Measurements from ENCODE around the gene KRIT1.
"Not testable (repeated sequence)": the region's sequence is repeated elsewhere in the genome, so short reads cannot be mapped to it uniquely, and the experiment has no call there.

Gene KRIT1

GRCh38 chr7:92245487-92246359 is at the start of gene KRIT1, which contains the start of gene ANKIB1:
TSS of gene KRIT1 (minus strand) at chr7:92245914. CDS start at chr7:92242135, 3,779 bp downstream.
TSS of gene ANKIB1 (plus strand) at chr7:92245974. CDS start at chr7:92294979, 49,005 bp downstream.
- DNase-seq = peak; percentile 77

- no peak for DNase-seq
These were observed 49.7 kb upstream of the KRIT1 start for GRCh38 chr7:92295391-92295790.

GRCh38 chr7:92293896-92294590 is 48.3 kb upstream of the KRIT1 start:
- no peak for DNase-seq

- DNase-seq = no peak
These were observed 47.3 kb upstream of the KRIT1 start for GRCh38 chr7:92292981-92293380.

GRCh38 chr7:92289321-92289720 is 43.6 kb upstream of the KRIT1 start:
- DNase-seq = no peak

GRCh38 chr7:92282930-92283329 is 37.2 kb upstream of the KRIT1 start:
- no peak for DNase-seq

GRCh38 chr7:92282221-92282814 is 36.6 kb upstream of the KRIT1 start:
- no peak for DNase-seq

- no peak for DNase-seq
These were observed 35.3 kb upstream of the KRIT1 start for GRCh38 chr7:92281031-92281430.

- DNase-seq = no peak
These were observed 33.8 kb upstream of the KRIT1 start for GRCh38 chr7:92279396-92280031.

- no peak for DNase-seq
These were observed 30.7 kb upstream of the KRIT1 start for GRCh38 chr7:92276460-92276864.

- DNase-seq = no peak
These were observed 29.6 kb upstream of the KRIT1 start for GRCh38 chr7:92275327-92275726.

- DNase-seq = no peak
These were observed 23.2 kb upstream of the KRIT1 start for GRCh38 chr7:92268921-92269320.

GRCh38 chr7:92266415-92267241 is 20.9 kb upstream of the KRIT1 start:
- DNase-seq = no peak

- no peak for DNase-seq
These were observed 14.6 kb upstream of the KRIT1 start for GRCh38 chr7:92260248-92260781.

GRCh38 chr7:92259610-92260247 is 14.0 kb upstream of the KRIT1 start:
- no peak for DNase-seq

- DNase-seq = no peak
These were observed 13.3 kb upstream of the KRIT1 start for GRCh38 chr7:92259062-92259461.

GRCh38 chr7:92255308-92255707 is 9.6 kb upstream of the KRIT1 start:
- DNase-seq = no peak

- not testable (repeated sequence) for DNase-seq
These were observed 9.1 kb upstream of the KRIT1 start for GRCh38 chr7:92254800-92255199.

GRCh38 chr7:92253251-92253650 is 7.5 kb upstream of the KRIT1 start:
- no peak for DNase-seq

GRCh38 chr7:92251181-92251580 is 5.5 kb upstream of the KRIT1 start:
- no peak for DNase-seq

- DNase-seq = no peak
These were observed 4.9 kb upstream of the KRIT1 start for GRCh38 chr7:92250603-92251002.
